WTC11 (cell line): Measurements from ENCODE around the gene ANAPC4.
"Not testable (repeated sequence)": the region's sequence is repeated elsewhere in the genome, so short reads cannot be mapped to it uniquely, and the experiment has no call there.

Experiments
- ETV6 ChIP-seq: sonication (generic); formaldehyde crosslinking; IDR thresholded peaks from 2 replicates; pipeline ENCODE4 v1.8.1; 2022; ENCODE audit warnings: mild to moderate bottlenecking, missing genetic modification reagents
- TEAD4 ChIP-seq: sonication (generic); formaldehyde crosslinking; IDR thresholded peaks from 2 replicates; pipeline ENCODE4 v1.8.0; 2022; ENCODE audit warnings: mild to moderate bottlenecking, missing genetic modification reagents
- ZNF121 ChIP-seq: sonication (generic); formaldehyde crosslinking; IDR thresholded peaks from 2 replicates; pipeline ENCODE4 v1.8.0; 2023; ENCODE audit warnings: missing genetic modification reagents
- ZNF416 ChIP-seq: fragments of 250-450 bp; sonication (Bioruptor Pico); IDR thresholded peaks from 2 replicates; pipeline ENCODE4 v1.9.0; 2021; ENCODE audit warnings: mild to moderate bottlenecking, inconsistent platforms
- TF ChIP-seq, protein P1 (sequence below): sonication (generic); formaldehyde crosslinking; IDR thresholded peaks from 2 replicates; pipeline ENCODE4 v1.8.0; 2022; ENCODE audit warnings: missing genetic modification reagents

DNA sequence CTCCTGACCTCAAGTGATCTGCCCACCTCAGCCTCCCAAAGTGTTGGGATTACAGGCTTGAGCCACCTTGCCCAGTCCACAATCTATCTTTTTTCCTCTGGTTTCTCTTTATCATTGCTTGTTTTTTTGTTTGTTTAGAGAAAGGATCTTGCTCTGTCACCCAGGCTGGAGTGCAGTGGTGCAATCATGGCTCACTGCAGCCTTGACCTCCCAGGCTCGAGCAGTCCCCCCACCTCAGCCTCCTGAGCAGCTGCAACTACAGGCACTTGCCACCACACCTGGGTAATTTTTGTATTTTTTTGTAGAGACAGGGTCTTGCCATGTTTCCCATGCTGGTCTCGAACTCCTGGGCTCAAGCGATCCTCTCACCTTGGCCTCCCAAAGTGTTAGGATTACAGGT lies 48.6 kb upstream of the ANAPC4 start:
- TF ChIP-seq ZNF121, TEAD4, ETV6, ZNF416 (CRISPR knock-in tag): not testable (repeated sequence)
- TF ChIP-seq, protein P1, sequence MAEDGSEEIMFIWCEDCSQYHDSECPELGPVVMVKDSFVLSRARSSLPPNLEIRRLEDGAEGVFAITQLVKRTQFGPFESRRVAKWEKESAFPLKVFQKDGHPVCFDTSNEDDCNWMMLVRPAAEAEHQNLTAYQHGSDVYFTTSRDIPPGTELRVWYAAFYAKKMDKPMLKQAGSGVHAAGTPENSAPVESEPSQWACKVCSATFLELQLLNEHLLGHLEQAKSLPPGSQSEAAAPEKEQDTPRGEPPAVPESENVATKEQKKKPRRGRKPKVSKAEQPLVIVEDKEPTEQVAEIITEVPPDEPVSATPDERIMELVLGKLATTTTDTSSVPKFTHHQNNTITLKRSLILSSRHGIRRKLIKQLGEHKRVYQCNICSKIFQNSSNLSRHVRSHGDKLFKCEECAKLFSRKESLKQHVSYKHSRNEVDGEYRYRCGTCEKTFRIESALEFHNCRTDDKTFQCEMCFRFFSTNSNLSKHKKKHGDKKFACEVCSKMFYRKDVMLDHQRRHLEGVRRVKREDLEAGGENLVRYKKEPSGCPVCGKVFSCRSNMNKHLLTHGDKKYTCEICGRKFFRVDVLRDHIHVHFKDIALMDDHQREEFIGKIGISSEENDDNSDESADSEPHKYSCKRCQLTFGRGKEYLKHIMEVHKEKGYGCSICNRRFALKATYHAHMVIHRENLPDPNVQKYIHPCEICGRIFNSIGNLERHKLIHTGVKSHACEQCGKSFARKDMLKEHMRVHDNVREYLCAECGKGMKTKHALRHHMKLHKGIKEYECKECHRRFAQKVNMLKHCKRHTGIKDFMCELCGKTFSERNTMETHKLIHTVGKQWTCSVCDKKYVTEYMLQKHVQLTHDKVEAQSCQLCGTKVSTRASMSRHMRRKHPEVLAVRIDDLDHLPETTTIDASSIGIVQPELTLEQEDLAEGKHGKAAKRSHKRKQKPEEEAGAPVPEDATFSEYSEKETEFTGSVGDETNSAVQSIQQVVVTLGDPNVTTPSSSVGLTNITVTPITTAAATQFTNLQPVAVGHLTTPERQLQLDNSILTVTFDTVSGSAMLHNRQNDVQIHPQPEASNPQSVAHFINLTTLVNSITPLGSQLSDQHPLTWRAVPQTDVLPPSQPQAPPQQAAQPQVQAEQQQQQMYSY (CRISPR knock-in tag), result not testable (repeated sequence)
